Endodermal cell (in vitro differentiated cells): ENCODE results near the gene SPOUT1. TPM values are rescaled to one million over a fixed set of nuclear protein-coding genes. Genes with fewer than 3 reads are reported as not detected.

Experiments used
- DNase-seq: peaks from one replicate; pipeline ENCODE4 v3.0.0-alpha.2; 2017
- H3K27ac ChIP-seq: 2 replicates; pipeline ENCODE4 v1.5.1; 2013; ENCODE audit warnings: mild to moderate bottlenecking, low read depth, low read length, moderate library complexity
- H3K27me3 ChIP-seq: 2 replicates; pipeline ENCODE4 v1.6.1; 2013; ENCODE audit warnings: mild to moderate bottlenecking, low read length, moderate library complexity; ENCODE audit not compliant: insufficient read depth, control insufficient read depth, poor library complexity, severe bottlenecking
- H3K36me3 ChIP-seq: 2 replicates; pipeline ENCODE4 v1.7.0; 2013; ENCODE audit warnings: mild to moderate bottlenecking, low read length, moderate library complexity; ENCODE audit not compliant: control insufficient read depth, insufficient read depth
- H3K4me1 ChIP-seq: one replicate; pipeline ENCODE4 v1.7.0; 2013; ENCODE audit warnings: low read length; ENCODE audit not compliant: control insufficient read depth, insufficient read depth
- H3K4me3 ChIP-seq: 2 replicates; pipeline ENCODE4 v1.5.1; 2013; ENCODE audit warnings: mild to moderate bottlenecking, low read length, moderate library complexity
- H3K9ac ChIP-seq: 2 replicates; pipeline ENCODE4 v1.6.1; 2013; ENCODE audit warnings: mild to moderate bottlenecking, low read length, moderate library complexity; ENCODE audit not compliant: poor library complexity, severe bottlenecking; ENCODE audit errors: extremely low read depth
- H3K9me3 ChIP-seq: 2 replicates; pipeline ENCODE4 v1.6.1; 2013; ENCODE audit warnings: mild to moderate bottlenecking, low read length, moderate library complexity; ENCODE audit not compliant: control insufficient read depth
- H3K27ac Mint-ChIP-seq: 2 replicates; pipeline ENCODE4 v1.8.0; 2020; ENCODE audit warnings: mixed read lengths
- H3K27me3 Mint-ChIP-seq: 2 replicates; pipeline ENCODE4 v1.8.0; 2021; ENCODE audit warnings: mild to moderate bottlenecking, mixed read lengths; ENCODE audit not compliant: insufficient read depth
- H3K36me3 Mint-ChIP-seq: 2 replicates; pipeline ENCODE4 v1.8.0; 2020; ENCODE audit warnings: low read depth, mixed read lengths
- H3K4me1 Mint-ChIP-seq: 2 replicates; pipeline ENCODE4 v1.8.0; 2020; ENCODE audit warnings: mixed read lengths
- H3K4me3 Mint-ChIP-seq: 2 replicates; pipeline ENCODE4 v1.8.0; 2020; ENCODE audit warnings: mild to moderate bottlenecking, moderate library complexity, mixed read lengths
- H3K9me3 Mint-ChIP-seq: 2 replicates; pipeline ENCODE4 v1.8.0; 2020; ENCODE audit warnings: mild to moderate bottlenecking, mixed read lengths
- CTCF ChIP-seq: fragments of 200-600 bp; sonication (generic); conservative IDR thresholded peaks from 2 replicates; pipeline ENCODE4 v1.5.0; 2021; ENCODE audit warnings: antibody characterized with exemption, mild to moderate bottlenecking
- WGBS, 2 experiments: methylation state at CpG; one replicate each; pipeline versions ENCODE4 v1.1.5 to v1.1.7; 2013; ENCODE audit warnings: missing lambda C conversion rate in 2 of 2, mixed read lengths in 1 of 2; ENCODE audit not compliant: insufficient coverage in 1 of 2, insufficient read length in 1 of 2; 5-methylcytosine and 5-hydroxymethylcytosine counted together
- total RNA-seq, 2 donors: library from RNA; stranded (reverse); fragmentation: NEBNext Ultra II Directional in 1 of 2; extraction: Animal tissue kit (Norgen Biotek cat#: 25700) in 1 of 2; gene quantifications; 2 replicates in 1 of 2; 3 replicates in 1 of 2; pipeline ENCODE4 v1.2.1, GENCODE V29; 2021

The SPOUT1 gene
- total RNA-seq, 2 donors from 2014 or later, result 66.9 to 86.5 TPM

- H3K9me3 Mint-ChIP-seq, result peaks cover 4% of the 10 kb centered on the region
- peak within 1 kb of the TSS; percentile 73 for H3K9ac ChIP-seq
- peak within 1 kb of the TSS; percentile 83 for H3K27ac Mint-ChIP-seq
- peaks cover 2% of the 10 kb centered on the region for H3K27me3 Mint-ChIP-seq
- WGBS, 2 experiments, result 11 to 21% methylated on average over 33 to 64 of the region's 64 CpGs
- peaks cover 12% of the 10 kb centered on the region for H3K4me1 Mint-ChIP-seq
- H3K4me3 Mint-ChIP-seq, result peak within 1 kb of the TSS; percentile 85
- peak within 1 kb of the TSS; percentile 95 for H3K4me3 ChIP-seq
- H3K9me3 ChIP-seq, result no peaks in the 10 kb centered on the region
- peak within 1 kb of the TSS; percentile 63 for H3K27ac ChIP-seq
- TF ChIP-seq CTCF, result no peak
- H3K27me3 ChIP-seq, result no peaks in the 10 kb centered on the region
- H3K36me3 ChIP-seq, result peaks cover 27% of the 10 kb centered on the region
- peaks cover 7% of the 10 kb centered on the region for H3K4me1 ChIP-seq
- peaks cover 16% of the 10 kb centered on the region for H3K36me3 Mint-ChIP-seq
- DNase-seq, result peak; percentile 97
Observed at GRCh38 chr9:128786681-128787601, 42.7 kb downstream of the SPOUT1 start, which contains the start of gene TBC1D13. TSS of gene TBC1D13 (plus strand) at chr9:128787253. CDS start at chr9:128787354, 101 bp downstream.

- H3K27ac Mint-ChIP-seq, result no peak overlapping the region
- peaks cover 8% of the 10 kb centered on the region for H3K36me3 Mint-ChIP-seq
- Histone ChIP-seq H3K27ac (no peak overlapping the region), H3K36me3 (peaks cover 13% of the 10 kb centered on the region), H3K27me3 (no peaks in the 10 kb centered on the region), H3K4me1 (peaks cover 7% of the 10 kb centered on the region), H3K9ac (no peak overlapping the region), H3K9me3 (no peaks in the 10 kb centered on the region), H3K4me3 (no peak overlapping the region)
- WGBS, 2 experiments, result 88 to 100% methylated on average over 1 to 4 of the region's 6 CpGs
- TF ChIP-seq CTCF, result no peak
- DNase-seq, result no peak
- peaks cover 12% of the 10 kb centered on the region for H3K4me1 Mint-ChIP-seq
- no peak overlapping the region for H3K4me3 Mint-ChIP-seq
- H3K27me3 Mint-ChIP-seq, result peaks cover 9% of the 10 kb centered on the region
- peaks cover 13% of the 10 kb centered on the region for H3K9me3 Mint-ChIP-seq
Observed at GRCh38 chr9:128785427-128785826, 44.2 kb downstream of the SPOUT1 start.

- Histone ChIP-seq H3K27me3 (no peaks in the 10 kb centered on the region), H3K36me3 (no peaks in the 10 kb centered on the region), H3K4me3 (no peak overlapping the region), H3K9me3 (no peaks in the 10 kb centered on the region), H3K9ac (no peak overlapping the region), H3K4me1 (no peaks in the 10 kb centered on the region), H3K27ac (no peak overlapping the region)
- peaks cover 2% of the 10 kb centered on the region for H3K4me1 Mint-ChIP-seq
- no peak overlapping the region for H3K27ac Mint-ChIP-seq
- no peak overlapping the region for H3K4me3 Mint-ChIP-seq
- TF ChIP-seq CTCF, result no peak
- H3K9me3 Mint-ChIP-seq, result peaks cover 26% of the 10 kb centered on the region
- no peak for DNase-seq
- peaks cover 9% of the 10 kb centered on the region for H3K27me3 Mint-ChIP-seq
- H3K36me3 Mint-ChIP-seq, result no peaks in the 10 kb centered on the region
- WGBS, 2 experiments, result 91% methylated on average over 1 of the region's 1 CpG; no CpG with 5 or more reads in 1 of the 2 experiments
Observed at GRCh38 chr9:128782669-128783068, 46.9 kb downstream of the SPOUT1 start.
